ENCODE results near the gene UMAD1. TPM values are rescaled to one million over a fixed set of nuclear protein-coding genes. Genes with fewer than 3 reads are reported as not detected.

The UMAD1 gene
- total and polyA plus RNA-seq, 2 of the 4 experiments (the other 2 are of a cell fraction): 5.2 to 8.4 TPM

DNA sequence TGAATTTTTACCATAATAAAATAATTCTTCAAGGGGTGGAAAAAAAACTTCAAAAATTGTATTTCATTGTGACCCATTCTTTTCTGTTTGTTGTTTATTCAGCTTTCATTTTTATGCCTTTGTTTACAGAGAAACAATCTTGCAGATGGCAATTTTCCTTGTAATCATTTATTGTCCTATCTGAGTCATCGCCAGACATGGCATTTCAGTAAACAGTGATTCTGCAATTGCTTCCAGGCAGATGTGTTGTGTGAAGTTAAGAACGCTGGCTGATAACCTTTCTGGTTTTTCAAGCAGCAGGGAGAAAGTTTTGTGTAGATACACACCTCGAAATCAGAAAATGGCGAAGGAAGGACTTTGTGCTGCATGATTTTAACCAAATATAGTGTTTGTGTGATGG lies 158.6 kb downstream of the UMAD1 start:
- WGBS, 2 experiments (ENCODE audit: extremely low coverage in 2 of 2, insufficient read length in 1 of 2): 0% methylated on average over 1 of the region's 4 CpGs; no CpG with 5 or more reads in 1 of the 2 experiments
- no peak overlapping the region for H4K91ac ChIP-seq (ENCODE audit: insufficient read depth, low read depth, low read length)

More for the DNA sequence above, 158.6 kb downstream of the UMAD1 start:
- dilution Hi-C loops (cut with HindIII; ENCODE audit: low sequenced_read_pairs, unreplicated experiment): no loop called here
- H4K5ac ChIP-seq (ENCODE audit: low read depth, low read length): no peak overlapping the region
- H3K79me1 ChIP-seq (ENCODE audit: low read depth in 1 of 2, low read length in 2 of 2): no peaks in the 10 kb centered on the region
- no peak overlapping the region for H3K18ac ChIP-seq (ENCODE audit: low read depth, low read length)
- H4K8ac ChIP-seq (ENCODE audit: low read depth in 2 of 2, low read length in 2 of 2): no peak overlapping the region
- peaks cover 1% of the 10 kb centered on the region; the same call in 1 of the 2 replicates for H3K36me3 ChIP-seq (ENCODE audit: control insufficient read depth, insufficient read depth, low read length)
- no peaks in the 10 kb centered on the region for H3K27me3 ChIP-seq (ENCODE audit: control insufficient read depth, insufficient read depth, low read length)
- H3K56ac ChIP-seq (ENCODE audit: extremely low read depth, insufficient read depth, low read length): no peak overlapping the region
- no peak overlapping the region for H2AFZ ChIP-seq (replicated peaks; ENCODE audit: low read length, poor library complexity)
- H3K4me1 ChIP-seq (ENCODE audit: control insufficient read depth, insufficient read depth, low read length): peaks cover 7% of the 10 kb centered on the region
- H2BK5ac ChIP-seq (ENCODE audit: low read depth, low read length, poor library complexity, severe bottlenecking): no peak overlapping the region
- no peak overlapping the region for H2AK9ac ChIP-seq (replicated peaks; ENCODE audit: low read depth, low read length, poor library complexity)
- no peaks in the 10 kb centered on the region for H3K9me3 ChIP-seq (ENCODE audit: control insufficient read depth, insufficient read depth, low read length)
- no peak overlapping the region for H3K4me3 ChIP-seq (ENCODE audit: insufficient read depth, low read depth, low read length)
- peak; percentile 61 for DNase-seq
- H3K23ac ChIP-seq (ENCODE audit: low read depth, low read length): no peak overlapping the region
- H2BK120ac ChIP-seq (ENCODE audit: low read depth, low read length): no peak overlapping the region
- ChIA-PET CTCF (interaction anchor here (0.6 kb wide), 1 partner anchor 15 kb away, joined by 4 read pairs; no protein-coding TSS in a partner anchor), POLR2A (ENCODE audit: unreplicated experiment) (no interaction called here)
- in situ Hi-C loops (cut with MboI; ENCODE audit: low sequenced_read_pairs): no loop called here
- H2BK20ac ChIP-seq (ENCODE audit: low read depth, low read length): no peak overlapping the region
- no peak overlapping the region for H3K4ac ChIP-seq (ENCODE audit: low read depth, low read length)
- intact Hi-C loops (cut with micrococcal nuclease): no loop called here
- H3K9ac ChIP-seq (ENCODE audit: low read depth, low read length): no peak overlapping the region
- no peak overlapping the region for H2BK15ac ChIP-seq (ENCODE audit: low read depth, low read length)
- no peak overlapping the region for H3K27ac ChIP-seq (ENCODE audit: insufficient read depth, low read length)
- no peak overlapping the region for H3K14ac ChIP-seq (replicated peaks; ENCODE audit: low read depth, low read length)
- peak overlapping the region; percentile 36; the same call in 1 of the 2 replicates for H3K4me2 ChIP-seq (ENCODE audit: low read depth, low read length)
- no peak overlapping the region for H2AK5ac ChIP-seq (ENCODE audit: low read depth, low read length)
- BruUV-seq (replicated peaks): no TSS peak
- H3K9me1 ChIP-seq (ENCODE audit: insufficient read depth, low read length): peaks cover 7% of the 10 kb centered on the region
- 0 out of 2 replicates have a peak, but pooled peaks have one; percentile 29 for TF ChIP-seq BHLHE40 (IDR thresholded peaks at IDR 0.05; ENCODE audit: low read depth, low read length)
- TF ChIP-seq RFX5 (IDR thresholded peaks at IDR 0.05; ENCODE audit: low read depth, low read length): no peak
- TF ChIP-seq MXI1 (IDR thresholded peaks at IDR 0.05; ENCODE audit: borderline replicate concordance, low read depth, low read length): no peak
- no peak for TF ChIP-seq RCOR1 (IDR thresholded peaks at IDR 0.05; ENCODE audit: insufficient replicate concordance, low read length)
- peak; percentile 58 for TF ChIP-seq CEBPB (IDR thresholded peaks at IDR 0.05; ENCODE audit: low read depth, low read length)
- no peak for TF ChIP-seq POLR2A (IDR thresholded peaks at IDR 0.05; ENCODE audit: low read depth, low read length)
- peak; percentile 60; the same call in 1 of the 2 replicates for TF ChIP-seq NFE2L2 (IDR thresholded peaks at IDR 0.05; ENCODE audit: low read depth, low read length)
- peak; percentile 22; the same call in 1 of the 2 replicates for TF ChIP-seq FOS (IDR thresholded peaks at IDR 0.05; ENCODE audit: low read depth, low read length)
- H4K20me1 ChIP-seq (ENCODE audit: insufficient read depth, low read length): no peaks in the 10 kb centered on the region
- ATAC-seq (ENCODE audit: low read depth): peak; percentile 19; the same call in 1 of the 2 replicates
